Activated CD4-positive, alpha-beta T cell treated with anti-CD3 and anti-CD28 coated beads, Interleukin-2, amount 10 ng/mL, durations not matched to agents 24 days and 14 days (primary cell): ENCODE measurements around the gene CBLC. TPM values are rescaled to one million over a fixed set of nuclear protein-coding genes. Genes with fewer than 3 reads are reported as not detected.

Experiments used
- DNase-seq: peaks from one replicate; pipeline ENCODE4 v3.0.0; 2022
- H3K27ac Mint-ChIP-seq: one replicate; pipeline ENCODE4 v1.8.0; 2022; ENCODE audit warnings: mild to moderate bottlenecking, mixed read lengths
- H3K27me3 Mint-ChIP-seq: one replicate; pipeline ENCODE4 v1.8.0; 2022; ENCODE audit warnings: mixed read lengths
- H3K36me3 Mint-ChIP-seq: one replicate; pipeline ENCODE4 v1.8.0; 2022; ENCODE audit warnings: low read depth, mild to moderate bottlenecking, mixed read lengths
- H3K4me1 Mint-ChIP-seq: one replicate; pipeline ENCODE4 v1.8.0; 2021; ENCODE audit warnings: mixed read lengths
- H3K4me3 Mint-ChIP-seq: one replicate; pipeline ENCODE4 v1.8.0; 2022; ENCODE audit warnings: mild to moderate bottlenecking, moderate library complexity, mixed read lengths
- H3K9me3 Mint-ChIP-seq: one replicate; pipeline ENCODE4 v1.8.0; 2021; ENCODE audit warnings: mixed read lengths
- intact Hi-C: fragments of 100-400 bp; cut with micrococcal nuclease; formaldehyde crosslinking; loops from one replicate; pipeline ENCODE4 v1.15.1; 2023
- total RNA-seq: library from RNA; stranded (reverse); gene quantifications from 2 replicates; pipeline ENCODE4 v1.2.3, GENCODE V29; 2022

CBLC gene
- total RNA-seq, 1 donor from 2014 or later, result not detected

DNA sequence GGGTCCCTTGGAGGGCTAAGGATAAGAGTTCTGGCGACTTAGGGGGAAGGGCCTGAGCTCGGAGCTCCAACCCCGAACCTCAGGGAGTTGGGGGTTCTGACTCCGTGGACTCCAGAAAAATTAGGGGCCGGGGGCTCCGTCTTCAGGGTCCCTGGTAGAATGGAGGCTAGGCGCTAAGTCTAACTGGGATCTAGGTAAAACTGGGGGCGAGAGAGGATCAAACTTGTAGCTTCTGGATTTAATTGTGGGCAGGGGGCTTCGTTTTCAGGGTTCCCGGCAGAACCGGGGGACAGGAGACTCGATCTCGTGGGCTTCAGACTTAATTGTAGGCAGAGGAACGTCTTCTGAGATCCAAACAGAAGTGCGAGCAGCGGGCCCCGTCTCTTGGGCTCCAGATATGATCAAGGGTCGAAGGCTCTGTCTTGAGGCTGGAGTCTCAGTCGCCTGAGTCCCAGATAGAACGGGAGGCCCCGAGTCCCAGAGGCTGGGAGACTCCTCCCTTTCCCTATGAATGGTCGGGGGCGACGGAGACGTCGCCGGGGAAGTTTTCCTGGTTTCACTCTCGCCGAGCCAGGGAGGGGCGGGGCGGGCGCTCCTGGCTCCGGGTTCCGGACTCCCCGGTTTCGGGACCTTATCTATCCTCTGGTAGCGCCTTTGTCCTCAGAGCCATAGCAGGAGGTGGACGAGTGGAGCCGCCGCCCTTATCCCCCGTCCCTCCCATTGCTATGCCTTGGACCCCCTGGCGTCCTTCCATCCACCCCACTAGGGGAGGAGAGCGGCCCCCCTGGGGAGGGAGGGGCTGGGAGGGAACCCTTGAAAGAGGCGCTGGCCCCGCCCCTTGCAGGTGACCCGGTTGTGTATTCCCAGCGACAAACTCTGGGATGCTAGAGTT, 69.7 kb downstream of the CBLC start:
- H3K27me3 Mint-ChIP-seq, result peaks cover 51% of the 10 kb centered on the region
- H3K36me3 Mint-ChIP-seq, result no peaks in the 10 kb centered on the region
- H3K4me3 Mint-ChIP-seq, result peak overlapping the region; percentile 82
- no peaks in the 10 kb centered on the region for H3K9me3 Mint-ChIP-seq
- peaks cover 17% of the 10 kb centered on the region for H3K4me1 Mint-ChIP-seq
- peak; percentile 65 for DNase-seq
- peak overlapping the region; percentile 20 for H3K27ac Mint-ChIP-seq
- intact Hi-C loops, result loop anchor here (10.0 kb wide), 1 partner anchor 193 kb away; no protein-coding TSS in a partner anchor

DNA sequence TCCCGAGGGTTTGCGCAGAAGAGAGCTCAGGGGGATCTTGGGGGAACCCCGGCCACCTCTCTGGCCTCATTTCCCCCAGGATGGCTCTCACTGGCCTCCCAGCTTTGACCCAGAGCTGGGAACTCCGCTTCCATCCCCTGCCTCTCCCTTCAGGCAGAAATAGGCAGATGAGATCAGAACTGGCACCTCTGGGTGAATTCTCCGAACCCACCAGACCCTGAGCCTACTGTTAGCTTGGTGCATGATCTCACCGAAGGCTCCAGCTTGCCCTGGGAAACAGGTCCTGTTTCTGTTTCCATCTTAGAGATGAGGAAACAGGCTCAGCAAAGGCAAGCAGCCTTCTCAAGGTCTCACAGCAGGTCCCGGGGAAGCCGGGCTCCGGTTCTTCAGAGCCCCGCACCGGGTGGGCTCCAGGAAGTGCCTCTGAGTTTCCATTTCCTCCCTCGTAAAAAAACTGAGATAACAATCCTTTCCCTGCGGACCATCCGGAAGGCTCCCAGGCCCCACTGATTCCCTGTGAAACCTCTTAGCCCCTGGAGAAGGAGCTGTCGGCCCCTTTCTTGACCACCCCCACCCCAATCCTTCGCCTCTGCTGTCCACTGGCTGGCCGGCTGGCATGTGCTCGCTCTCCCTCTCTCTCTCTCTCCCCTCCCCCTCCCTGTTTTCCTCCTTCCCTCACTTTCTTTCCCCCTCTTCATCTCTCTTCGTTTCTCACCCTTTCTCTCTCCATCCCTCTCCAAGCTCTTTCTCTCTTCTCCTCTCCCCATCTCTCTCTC, 70.5 kb downstream of the CBLC start:
- peak; percentile 65 for DNase-seq
- Mint-ChIP-seq H3K4me3 (no peak overlapping the region), H3K27me3 (peaks cover 51% of the 10 kb centered on the region), H3K36me3 (no peaks in the 10 kb centered on the region), H3K27ac (no peak overlapping the region), H3K4me1 (peaks cover 17% of the 10 kb centered on the region), H3K9me3 (no peaks in the 10 kb centered on the region)
- intact Hi-C loops, result loop anchor here (10.0 kb wide), 1 partner anchor 193 kb away; no protein-coding TSS in a partner anchor

DNA sequence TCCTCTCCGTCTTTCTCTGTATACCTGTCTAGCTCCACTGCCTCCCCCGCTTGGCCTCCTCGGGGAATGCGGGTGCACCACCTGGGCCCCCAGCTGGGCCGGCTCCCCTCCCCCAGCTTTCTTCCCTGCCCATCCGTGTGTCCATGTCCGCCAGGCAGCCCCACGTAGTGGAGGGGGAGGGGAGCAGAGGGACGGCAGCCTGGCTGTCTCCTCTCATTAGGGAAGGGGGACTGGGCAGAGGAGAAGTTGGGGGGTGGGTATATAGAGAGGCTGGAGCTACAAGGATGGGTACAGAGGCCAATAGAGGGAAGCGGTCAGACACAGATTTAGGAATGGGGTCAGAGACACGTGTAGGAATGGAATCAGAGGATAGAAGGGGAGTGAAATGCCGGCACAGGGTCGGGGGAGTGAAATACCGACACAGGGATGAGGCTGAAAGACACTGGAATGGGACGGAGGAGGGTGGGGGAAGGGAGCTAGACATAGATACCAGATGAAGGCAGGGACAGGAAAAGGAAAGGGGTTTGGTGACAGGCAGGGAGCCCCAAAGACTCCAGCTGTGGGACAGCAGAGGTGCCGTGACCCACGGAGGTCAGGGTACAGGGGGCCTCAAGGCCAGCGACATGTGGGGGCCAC, 71.2 kb downstream of the CBLC start:
- DNase-seq, result no peak
- Mint-ChIP-seq H3K9me3 (no peaks in the 10 kb centered on the region), H3K27me3 (peaks cover 53% of the 10 kb centered on the region), H3K27ac (no peak overlapping the region), H3K4me1 (peaks cover 17% of the 10 kb centered on the region), H3K36me3 (no peaks in the 10 kb centered on the region), H3K4me3 (no peak overlapping the region)
- intact Hi-C loops, result loop anchor here (10.0 kb wide), 1 partner anchor 194 kb away; no protein-coding TSS in a partner anchor

Other genes starting within 250 kb of the CBLC start
- gene CEACAM20, start 248.2 kb upstream of the CBLC start, total RNA-seq, result not detected in 2 replicates
- not detected in 2 replicates for gene IGSF23, start 164.3 kb upstream of the CBLC start, total RNA-seq
- gene PVR, start 134.0 kb upstream of the CBLC start, total RNA-seq, result 18.5 and 19.1 TPM in 2 replicates
- gene CEACAM19, start 106.4 kb upstream of the CBLC start, total RNA-seq, result 0.86 and 1.2 TPM in 2 replicates
- not detected in 2 replicates for gene CEACAM16, start 78.7 kb upstream of the CBLC start, total RNA-seq
- 66.3 and 73.1 TPM in 2 replicates for gene BCL3, start 29.2 kb upstream of the CBLC start, total RNA-seq
- not detected in 2 replicates for gene BCAM, start 31.2 kb downstream of the CBLC start, total RNA-seq
- gene NECTIN2, start 68.4 kb downstream of the CBLC start, total RNA-seq, result 0.19 and 0.44 TPM in 2 replicates
- gene TOMM40, start 113.4 kb downstream of the CBLC start, total RNA-seq, result 208 and 213 TPM in 2 replicates
- gene APOE, start 127.9 kb downstream of the CBLC start, total RNA-seq, result 0.83 and 1.1 TPM in 2 replicates
- 1.8 and 2.1 TPM in 2 replicates for gene APOC1, start 136.7 kb downstream of the CBLC start, total RNA-seq
- not detected in 2 replicates for gene APOC4, start 164.3 kb downstream of the CBLC start, total RNA-seq
- not detected in 2 replicates for gene APOC2, start 168.2 kb downstream of the CBLC start, total RNA-seq
- 71.7 and 76.6 TPM in 2 replicates for gene CLPTM1, start 177.5 kb downstream of the CBLC start, total RNA-seq
- 67.6 and 72.7 TPM in 2 replicates for gene RELB, start 223.6 kb downstream of the CBLC start, total RNA-seq